Measurements from ENCODE around the gene UBE2J2. TPM values are rescaled to one million over a fixed set of nuclear protein-coding genes. Genes with fewer than 3 reads are reported as not detected.

The UBE2J2 gene
- total and polyA plus RNA-seq, 2 of the 13 experiments (the other 11 are each of a cell fraction or from before 2014, with no cell fraction given), result 25.4 to 29.4 TPM

GRCh38 chr1:1305300-1306069 lies 31.8 kb upstream of the UBE2J2 start (continued):
- TF ChIP-seq KAT7 (CRISPR knock-in tag; IDR thresholded peaks at IDR 0.05; ENCODE audit: borderline replicate concordance) (no peak), CREM (IDR thresholded peaks at IDR 0.05) (no peak), CREM (CRISPR knock-in tag; IDR thresholded peaks at IDR 0.05) (no peak), ZNF687 (CRISPR knock-in tag; IDR thresholded peaks at IDR 0.05) (peak; percentile 48), ATF7 (IDR thresholded peaks at IDR 0.05) (no peak), ATF7 (CRISPR knock-in tag; IDR thresholded peaks at IDR 0.05) (no peak), HMG20A (CRISPR knock-in tag; IDR thresholded peaks at IDR 0.05; ENCODE audit: borderline replicate concordance) (no peak), ZBTB14 (CRISPR knock-in tag; IDR thresholded peaks at IDR 0.05) (no peak), RARA (CRISPR knock-in tag; IDR thresholded peaks at IDR 0.05) (no peak), ELF1 (CRISPR knock-in tag; IDR thresholded peaks at IDR 0.05) (no peak), GTF3A (CRISPR knock-in tag; conservative IDR thresholded peaks at IDR 0.05) (no peak), IKZF4 (CRISPR knock-in tag; IDR thresholded peaks at IDR 0.05; ENCODE audit: borderline replicate concordance, low read depth, not compliant biosample characterization) (no peak), CHD4 (IDR thresholded peaks at IDR 0.05; ENCODE audit: borderline replicate concordance, low read length) (no peak), ATF4 (CRISPR knock-in tag; IDR thresholded peaks at IDR 0.05) (no peak), SIX4 (CRISPR knock-in tag; IDR thresholded peaks at IDR 0.05) (no peak), ZNF616 (CRISPR knock-in tag; IDR thresholded peaks at IDR 0.05; ENCODE audit: low read depth) (no peak), E2F5 (CRISPR knock-in tag; conservative IDR thresholded peaks at IDR 0.05) (no peak), FOXO1 (CRISPR knock-in tag; IDR thresholded peaks at IDR 0.05) (no peak), ZKSCAN8 (CRISPR knock-in tag; IDR thresholded peaks at IDR 0.05; ENCODE audit: borderline replicate concordance) (no peak), ZFP62 (CRISPR knock-in tag; IDR thresholded peaks at IDR 0.05) (no peak), SMAD9 (CRISPR knock-in tag; IDR thresholded peaks at IDR 0.05) (no peak), MAF1 (CRISPR knock-in tag; IDR thresholded peaks at IDR 0.05; ENCODE audit: borderline replicate concordance) (no peak), ZNF12 (CRISPR knock-in tag; IDR thresholded peaks at IDR 0.05) (no peak), ZNF530 (CRISPR knock-in tag; IDR thresholded peaks at IDR 0.05; ENCODE audit: low read depth) (no peak), ZNF572 (CRISPR knock-in tag; IDR thresholded peaks at IDR 0.05) (peak; percentile 46; the same call in 1 of the 2 replicates), YEATS2 (CRISPR knock-in tag; IDR thresholded peaks at IDR 0.05; ENCODE audit: borderline replicate concordance) (no peak)

Measured in HepG2 (cell line).